Left kidney (tissue), 2 donors: ENCODE measurements around the gene GCNT2. TPM values are rescaled to one million over a fixed set of nuclear protein-coding genes. Genes with fewer than 3 reads are reported as not detected.
"Not testable (repeated sequence)": the region's sequence is repeated elsewhere in the genome, so short reads cannot be mapped to it uniquely, and the experiment has no call there.

Source experiments
- DNase-seq: peaks from one replicate; pipeline ENCODE4 v3.0.0-alpha.2; 2013
- polyA plus RNA-seq: library from polyadenylated mRNA; unstranded; fragments of 120-200 nt; gene quantifications from one replicate; pipeline ENCODE4 v1.2.1, GENCODE V29; 2013; ENCODE audit not compliant: insufficient read length

The GCNT2 gene
- polyA plus RNA-seq, 1 donor: 15.3 TPM

GRCh38 chr6:10579803-10580202 lies 58.7 kb downstream of the GCNT2 start:
- no peak for DNase-seq

GRCh38 chr6:10580570-10580969 lies 59.4 kb downstream of the GCNT2 start:
- DNase-seq: no peak

- DNase-seq: not testable (repeated sequence)
Measured at GRCh38 chr6:10581402-10581801, 60.3 kb downstream of the GCNT2 start.

GRCh38 chr6:10582774-10583508 lies 61.8 kb downstream of the GCNT2 start:
- DNase-seq: no peak

- DNase-seq: no peak
Measured at GRCh38 chr6:10583509-10583901, 62.4 kb downstream of the GCNT2 start.

GRCh38 chr6:10584607-10585006 lies 63.5 kb downstream of the GCNT2 start:
- DNase-seq: no peak

- no peak for DNase-seq
Measured at GRCh38 chr6:10585209-10585845, 64.2 kb downstream of the GCNT2 start.

- DNase-seq: no peak
Measured at GRCh38 chr6:10586302-10586701, 65.2 kb downstream of the GCNT2 start.

- DNase-seq: no peak
Measured at GRCh38 chr6:10587656-10588406, 66.7 kb downstream of the GCNT2 start.

GRCh38 chr6:10588562-10589428 lies 67.6 kb downstream of the GCNT2 start:
- DNase-seq: no peak

GRCh38 chr6:10589429-10589727 lies 68.2 kb downstream of the GCNT2 start:
- no peak for DNase-seq

GRCh38 chr6:10589983-10590382 lies 68.8 kb downstream of the GCNT2 start:
- no peak for DNase-seq

- no peak for DNase-seq
Measured at GRCh38 chr6:10591422-10592160, 70.4 kb downstream of the GCNT2 start.

GRCh38 chr6:10595731-10596664 lies 74.8 kb downstream of the GCNT2 start:
- no peak for DNase-seq

GRCh38 chr6:10597499-10598001 lies 76.4 kb downstream of the GCNT2 start:
- no peak for DNase-seq

- no peak for DNase-seq
Measured at GRCh38 chr6:10598084-10598960, 77.2 kb downstream of the GCNT2 start.

- no peak for DNase-seq
Measured at GRCh38 chr6:10599046-10599445, 77.9 kb downstream of the GCNT2 start.

GRCh38 chr6:10600681-10601080 lies 79.5 kb downstream of the GCNT2 start:
- not testable (repeated sequence) for DNase-seq

- DNase-seq: no peak
Measured at GRCh38 chr6:10603219-10603618, 82.1 kb downstream of the GCNT2 start.
